Neuron (in vitro differentiated cells): ENCODE results near the gene UBASH3B.
"Not testable (repeated sequence)": the region's sequence is repeated elsewhere in the genome, so short reads cannot be mapped to it uniquely, and the experiment has no call there.

Source experiments
- H2AFZ ChIP-seq: one replicate; pipeline ENCODE4 v1.6.1; 2013; ENCODE audit warnings: low read depth, mild to moderate bottlenecking, inconsistent platforms, low read length, moderate library complexity
- H3K27me3 ChIP-seq: one replicate; pipeline ENCODE4 v1.6.1; 2013; ENCODE audit warnings: low read length; ENCODE audit not compliant: insufficient read depth
- H3K36me3 ChIP-seq: one replicate; pipeline ENCODE4 v1.6.1; 2013; ENCODE audit warnings: low read length; ENCODE audit not compliant: insufficient read depth
- H3K4me1 ChIP-seq: one replicate; pipeline ENCODE4 v1.6.1; 2013; ENCODE audit warnings: low read length; ENCODE audit not compliant: insufficient read depth
- H3K4me3 ChIP-seq: 2 replicates; pipeline ENCODE4 v1.5.1; 2013; ENCODE audit warnings: mild to moderate bottlenecking, low read length, moderate library complexity
- H3K9me3 ChIP-seq: one replicate; pipeline ENCODE4 v1.6.1; 2013; ENCODE audit warnings: low read length

UBASH3B gene

GRCh38 chr11:122655527-122656072 lies at the start of gene UBASH3B:
UBASH3B (plus strand) TSS chr11:122655722; CDS start chr11:122656050, 328 bp downstream.
- Histone ChIP-seq H3K27me3 (peaks cover 4% of the 10 kb centered on the region), H3K36me3 (no peaks in the 10 kb centered on the region), H3K4me1 (peaks cover 5% of the 10 kb centered on the region), H3K4me3 (peak within 1 kb of the TSS; percentile 91), H2AFZ (peak within 1 kb of the TSS; percentile 83), H3K9me3 (no peaks in the 10 kb centered on the region)

- H3K36me3 ChIP-seq, H2AFZ ChIP-seq, H3K4me3 ChIP-seq, H3K4me1 ChIP-seq, H3K9me3 ChIP-seq, H3K27me3 ChIP-seq: not testable (repeated sequence)
Observed at GRCh38 chr11:122607162-122607561, 48.4 kb upstream of the UBASH3B start.

- H3K4me1 ChIP-seq, result no peaks in the 10 kb centered on the region
- no peaks in the 10 kb centered on the region for H3K36me3 ChIP-seq
- no peaks in the 10 kb centered on the region for H3K9me3 ChIP-seq
- H3K27me3 ChIP-seq, result no peaks in the 10 kb centered on the region
- H3K4me3 ChIP-seq, result no peak overlapping the region
- no peak overlapping the region for H2AFZ ChIP-seq
Observed at GRCh38 chr11:122612123-122612824, 43.2 kb upstream of the UBASH3B start.

- Histone ChIP-seq H3K4me1 (no peaks in the 10 kb centered on the region), H2AFZ (no peak overlapping the region), H3K4me3 (no peak overlapping the region), H3K36me3 (no peaks in the 10 kb centered on the region), H3K9me3 (no peaks in the 10 kb centered on the region), H3K27me3 (no peaks in the 10 kb centered on the region)
Observed at GRCh38 chr11:122616718-122617117, 38.8 kb upstream of the UBASH3B start.

GRCh38 chr11:122617297-122617696 lies 38.2 kb upstream of the UBASH3B start:
- Histone ChIP-seq H3K27me3 (no peaks in the 10 kb centered on the region), H3K4me1 (no peaks in the 10 kb centered on the region), H3K9me3 (no peaks in the 10 kb centered on the region), H2AFZ (no peak overlapping the region), H3K36me3 (no peaks in the 10 kb centered on the region), H3K4me3 (no peak overlapping the region)

- Histone ChIP-seq H3K4me3 (no peak overlapping the region), H3K27me3 (no peaks in the 10 kb centered on the region), H3K9me3 (no peaks in the 10 kb centered on the region), H2AFZ (no peak overlapping the region), H3K4me1 (no peaks in the 10 kb centered on the region), H3K36me3 (no peaks in the 10 kb centered on the region)
Observed at GRCh38 chr11:122617926-122618325, 37.6 kb upstream of the UBASH3B start.

- Histone ChIP-seq H3K4me3 (no peak overlapping the region), H2AFZ (no peak overlapping the region), H3K36me3 (no peaks in the 10 kb centered on the region), H3K9me3 (no peaks in the 10 kb centered on the region), H3K4me1 (no peaks in the 10 kb centered on the region), H3K27me3 (no peaks in the 10 kb centered on the region)
Observed at GRCh38 chr11:122618927-122619326, 36.6 kb upstream of the UBASH3B start.

GRCh38 chr11:122619757-122620156 lies 35.8 kb upstream of the UBASH3B start:
- Histone ChIP-seq H3K36me3 (no peaks in the 10 kb centered on the region), H3K4me3 (no peak overlapping the region), H2AFZ (no peak overlapping the region), H3K27me3 (no peaks in the 10 kb centered on the region), H3K4me1 (no peaks in the 10 kb centered on the region), H3K9me3 (no peaks in the 10 kb centered on the region)

- H3K36me3 ChIP-seq, H3K9me3 ChIP-seq, H3K4me3 ChIP-seq, H3K27me3 ChIP-seq, H2AFZ ChIP-seq, H3K4me1 ChIP-seq: not testable (repeated sequence)
Observed at GRCh38 chr11:122625501-122625900, 30.0 kb upstream of the UBASH3B start.

GRCh38 chr11:122625976-122626665 lies 29.4 kb upstream of the UBASH3B start:
- Histone ChIP-seq H3K27me3 (no peaks in the 10 kb centered on the region), H2AFZ (no peak overlapping the region), H3K9me3 (no peaks in the 10 kb centered on the region), H3K4me1 (no peaks in the 10 kb centered on the region), H3K36me3 (no peaks in the 10 kb centered on the region), H3K4me3 (no peak overlapping the region)

- Histone ChIP-seq H2AFZ (no peak overlapping the region), H3K4me3 (no peak overlapping the region), H3K27me3 (no peaks in the 10 kb centered on the region), H3K4me1 (no peaks in the 10 kb centered on the region), H3K9me3 (no peaks in the 10 kb centered on the region), H3K36me3 (no peaks in the 10 kb centered on the region)
Observed at GRCh38 chr11:122627745-122628144, 27.8 kb upstream of the UBASH3B start.

- Histone ChIP-seq H2AFZ (no peak overlapping the region), H3K4me3 (no peak overlapping the region), H3K9me3 (no peaks in the 10 kb centered on the region), H3K4me1 (no peaks in the 10 kb centered on the region), H3K27me3 (no peaks in the 10 kb centered on the region), H3K36me3 (no peaks in the 10 kb centered on the region)
Observed at GRCh38 chr11:122628810-122629555, 26.5 kb upstream of the UBASH3B start.

- no peaks in the 10 kb centered on the region for H3K9me3 ChIP-seq
- H2AFZ ChIP-seq, result no peak overlapping the region
- H3K27me3 ChIP-seq, result no peaks in the 10 kb centered on the region
- H3K4me3 ChIP-seq, result no peak overlapping the region
- H3K36me3 ChIP-seq, result no peaks in the 10 kb centered on the region
- H3K4me1 ChIP-seq, result no peaks in the 10 kb centered on the region
Observed at GRCh38 chr11:122632181-122632824, 23.2 kb upstream of the UBASH3B start.
